Measurements from ENCODE around the gene TEX54.
A peak's percentile ranks its signal among the peaks of the same experiment; 100 is the strongest.

DNA sequence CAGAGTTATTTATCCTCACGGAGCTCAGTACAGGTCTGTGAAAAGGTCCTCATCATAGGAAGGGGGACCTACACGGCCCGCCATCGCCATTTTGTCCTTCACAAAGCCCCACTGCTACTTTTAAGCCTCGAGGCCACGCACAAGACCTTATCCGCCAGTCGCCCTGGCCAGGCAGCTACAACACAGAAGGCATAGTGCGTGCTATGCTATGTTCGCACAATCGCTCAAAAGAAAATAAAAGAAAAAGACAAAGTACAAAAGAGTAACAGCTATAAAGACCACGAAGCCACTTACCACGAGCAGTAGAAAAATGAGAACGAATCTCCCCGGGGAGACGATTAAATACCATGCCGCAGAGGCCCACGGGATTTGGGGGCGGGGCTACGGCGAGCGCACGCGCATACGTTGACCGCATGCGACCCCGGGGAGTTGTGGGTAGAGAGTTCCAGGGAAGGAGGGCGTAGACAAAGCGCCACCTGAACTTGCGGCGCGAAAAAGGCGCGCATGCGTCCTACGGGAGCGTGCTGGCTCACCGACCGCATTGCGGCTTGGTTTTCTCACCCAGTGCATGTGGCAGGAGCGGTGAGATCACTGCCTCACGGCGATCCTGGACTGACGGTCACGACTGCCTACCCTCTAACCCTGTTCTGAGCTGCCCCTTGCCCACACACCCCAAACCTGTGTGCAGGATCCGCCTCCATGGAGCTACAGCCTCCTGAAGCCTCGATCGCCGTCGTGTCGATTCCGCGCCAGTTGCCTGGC, 23.1 kb upstream of the TEX54 start:
- TF ChIP-seq, protein P1, sequence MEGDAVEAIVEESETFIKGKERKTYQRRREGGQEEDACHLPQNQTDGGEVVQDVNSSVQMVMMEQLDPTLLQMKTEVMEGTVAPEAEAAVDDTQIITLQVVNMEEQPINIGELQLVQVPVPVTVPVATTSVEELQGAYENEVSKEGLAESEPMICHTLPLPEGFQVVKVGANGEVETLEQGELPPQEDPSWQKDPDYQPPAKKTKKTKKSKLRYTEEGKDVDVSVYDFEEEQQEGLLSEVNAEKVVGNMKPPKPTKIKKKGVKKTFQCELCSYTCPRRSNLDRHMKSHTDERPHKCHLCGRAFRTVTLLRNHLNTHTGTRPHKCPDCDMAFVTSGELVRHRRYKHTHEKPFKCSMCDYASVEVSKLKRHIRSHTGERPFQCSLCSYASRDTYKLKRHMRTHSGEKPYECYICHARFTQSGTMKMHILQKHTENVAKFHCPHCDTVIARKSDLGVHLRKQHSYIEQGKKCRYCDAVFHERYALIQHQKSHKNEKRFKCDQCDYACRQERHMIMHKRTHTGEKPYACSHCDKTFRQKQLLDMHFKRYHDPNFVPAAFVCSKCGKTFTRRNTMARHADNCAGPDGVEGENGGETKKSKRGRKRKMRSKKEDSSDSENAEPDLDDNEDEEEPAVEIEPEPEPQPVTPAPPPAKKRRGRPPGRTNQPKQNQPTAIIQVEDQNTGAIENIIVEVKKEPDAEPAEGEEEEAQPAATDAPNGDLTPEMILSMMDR (IDR thresholded peaks at IDR 0.05): peak in 2 of 5 experiments; percentile 23 to 59
- TF ChIP-seq POLR2A (IDR thresholded peaks at IDR 0.05): peak; percentile 85 to 94
- peak; percentile 92 to 100 for TF ChIP-seq EP300 (IDR thresholded peaks at IDR 0.05)
